HCT116 (cell line): Measurements from ENCODE around the gene SLC6A7. TPM values are rescaled to one million over a fixed set of nuclear protein-coding genes. Genes with fewer than 3 reads are reported as not detected.

Experiments used
- ATAC-seq: fragments of 200-7000 bp; cut with Tn5 transposase; 2 replicates; pipeline ENCODE4 v1.9.1; 2020; ENCODE audit warnings: mild to moderate bottlenecking, moderate library complexity
- BruUV-seq: library from RNA; stranded (reverse); fragments of 400-500 nt; replicated peaks from 2 replicates; lab custom pipeline; 2021; lab: Mats Ljungman, UMichigan
- CTCF ChIA-PET: fragments of 300-600 bp; sonication (Branson Sonifier 250); formaldehyde crosslinking; loops from one replicate; lab custom pipeline; 2021; ENCODE audit warnings: antibody characterized with exemption; lab: Charles Lee
- POLR2A ChIA-PET: fragments of 300-600, 350-600 bp; sonication (Branson Sonifier 250); formaldehyde crosslinking; loops from one replicate; lab custom pipeline; 2021; ENCODE audit warnings: antibody characterized with exemption; lab: Charles Lee
- RAD21 ChIA-PET, 2 experiments: fragments of 300-600 bp; sonication (Branson Sonifier 250); formaldehyde crosslinking; loops; one replicate each; lab custom pipeline; 2023; ENCODE audit warnings: low total read pairs in 2 of 2; ENCODE audit not compliant: uncharacterized antibody in 2 of 2, unreplicated experiment in 2 of 2, low non-redundant PET in 1 of 2; lab: Charles Lee
- DNase-seq: peaks from one replicate; pipeline ENCODE4 v3.0.0-alpha.2; 2010; ENCODE audit warnings: low read depth, low spot score
- H2AFZ ChIP-seq: fragments of 200-600 bp; shearing (Covaris generic), sonication (generic); 2 replicates; pipeline ENCODE4 v1.6.1; 2017; ENCODE audit warnings: low read depth, mixed run types, mixed read lengths, antibody characterized with exemption, low read length; ENCODE audit not compliant: poor library complexity, severe bottlenecking
- H3K27ac ChIP-seq: 2 replicates; pipeline ENCODE4 v1.5.1; 2012; ENCODE audit warnings: low read depth, low read length
- H3K27me3 ChIP-seq: fragments of 200-600 bp; sonication (generic); 2 replicates; pipeline ENCODE4 v1.6.1; 2016; ENCODE audit warnings: mixed run types, low read length, mixed read lengths; ENCODE audit not compliant: insufficient read depth
- H3K36me3 ChIP-seq, 2 experiments: fragments of 200-500 bp in 1 of 2; fragments of 200-600 bp in 1 of 2; sonication (Bioruptor generic) in 1 of 2; sonication (generic) in 1 of 2; 2 replicates each; pipeline versions ENCODE4 v1.5.1 to v1.6.1; 2014 to 2016; ENCODE audit warnings: low read length in 2 of 2, inconsistent platforms in 1 of 2, mixed read lengths in 1 of 2, mixed run types in 1 of 2; ENCODE audit not compliant: insufficient read depth in 2 of 2, control insufficient read depth in 1 of 2
- H3K4me1 ChIP-seq, 2 experiments: fragments of 200-600 bp in 1 of 2; sonication (generic) in 1 of 2; 2 replicates each; pipeline versions ENCODE4 v1.5.1 to v1.6.1; 2012 to 2017; ENCODE audit warnings: low read length in 2 of 2, inconsistent platforms in 1 of 2, mild to moderate bottlenecking in 1 of 2, mixed read lengths in 1 of 2, mixed run types in 1 of 2, moderate library complexity in 1 of 2; ENCODE audit not compliant: insufficient read depth in 2 of 2, control insufficient read depth in 1 of 2
- H3K4me2 ChIP-seq: fragments of 200-600 bp; sonication (generic); 2 replicates; pipeline ENCODE4 v1.6.1; 2017; ENCODE audit warnings: mixed run types, low read length, mixed read lengths
- H3K4me3 ChIP-seq, 2 experiments: fragments of 200-600 bp in 1 of 2; sonication (generic) in 1 of 2; replicated peaks in 1 of 2; 2 replicates each; pipeline ENCODE4 v1.5.1; 2011 to 2016; ENCODE audit warnings: low read length in 2 of 2, control low read depth in 1 of 2, low read depth in 1 of 2, mild to moderate bottlenecking in 1 of 2, mixed read lengths in 1 of 2, mixed run types in 1 of 2
- H3K79me2 ChIP-seq: fragments of 200-600 bp; sonication (generic); 2 replicates; pipeline ENCODE4 v1.6.1; 2017; ENCODE audit warnings: mild to moderate bottlenecking, mixed run types, low read length, moderate library complexity, mixed read lengths; ENCODE audit not compliant: insufficient read depth
- H3K9ac ChIP-seq: fragments of 200-600 bp; sonication (generic); 2 replicates; pipeline ENCODE4 v1.6.1; 2016; ENCODE audit warnings: low read length, mixed read lengths
- H3K9me2 ChIP-seq: fragments of 200-600 bp; sonication (generic), shearing (Covaris generic); 2 replicates; pipeline ENCODE4 v1.6.1; 2017; ENCODE audit warnings: mixed run types, mild to moderate bottlenecking, moderate library complexity; ENCODE audit not compliant: insufficient read depth
- H3K9me3 ChIP-seq, 2 experiments: fragments of 200-500 bp in 1 of 2; fragments of 200-600 bp in 1 of 2; sonication (Bioruptor generic) in 1 of 2; sonication (generic) in 1 of 2; 2 replicates each; pipeline ENCODE4 v1.6.1; 2014 to 2017; ENCODE audit warnings: low read length in 2 of 2, mixed read lengths in 2 of 2, inconsistent platforms in 1 of 2, low read depth in 1 of 2, mild to moderate bottlenecking in 1 of 2, mixed run types in 1 of 2, moderate library complexity in 1 of 2; ENCODE audit not compliant: control insufficient read depth in 1 of 2, insufficient read depth in 1 of 2
- H4K20me1 ChIP-seq: fragments of 200-600 bp; sonication (generic), shearing (Covaris generic); 2 replicates; pipeline ENCODE4 v1.6.1; 2017; ENCODE audit warnings: mixed run types, mild to moderate bottlenecking, moderate library complexity; ENCODE audit not compliant: insufficient read depth
- ATF3 ChIP-seq: IDR thresholded peaks from 2 replicates; pipeline ENCODE4 v1.6.1; 2012
- CBX3 ChIP-seq: IDR thresholded peaks from 2 replicates; pipeline ENCODE4 v1.6.1; 2012; ENCODE audit warnings: low read depth
- CEBPB ChIP-seq: IDR thresholded peaks from 2 replicates; pipeline ENCODE4 v1.6.1; 2012; ENCODE audit warnings: low read depth
- EGR1 ChIP-seq: IDR thresholded peaks from 2 replicates; pipeline ENCODE4 v1.6.1; 2012; ENCODE audit warnings: low read depth
- ELF1 ChIP-seq: IDR thresholded peaks from 2 replicates; pipeline ENCODE4 v1.6.1; 2012; ENCODE audit warnings: low read depth, borderline replicate concordance
- FOSL1 ChIP-seq: IDR thresholded peaks from 2 replicates; pipeline ENCODE4 v1.6.1; 2012; ENCODE audit warnings: low read depth
- RAD21 ChIP-seq: IDR thresholded peaks from 2 replicates; pipeline ENCODE4 v1.6.1; 2012; ENCODE audit warnings: low read depth, mild to moderate bottlenecking
- SIN3A ChIP-seq: IDR thresholded peaks from 2 replicates; pipeline ENCODE4 v1.6.1; 2012; ENCODE audit warnings: low read depth
- TCF7L2 ChIP-seq: IDR thresholded peaks from 2 replicates; pipeline ENCODE4 v1.7.0; 2011; ENCODE audit warnings: borderline replicate concordance, inconsistent platforms; ENCODE audit not compliant: insufficient read depth, insufficient read length; ENCODE audit errors: extremely low read depth
- YY1 ChIP-seq: IDR thresholded peaks from 2 replicates; pipeline ENCODE4 v1.6.1; 2011; ENCODE audit warnings: low read length, low read depth, moderate library complexity, mild to moderate bottlenecking; ENCODE audit not compliant: insufficient replicate concordance; ENCODE audit errors: extremely low read depth
- ZBTB33 ChIP-seq: IDR thresholded peaks from 2 replicates; pipeline ENCODE4 v1.6.1; 2011; ENCODE audit warnings: mild to moderate bottlenecking, low read length, moderate library complexity; ENCODE audit not compliant: insufficient replicate concordance; ENCODE audit errors: extremely low read depth
- ZFX ChIP-seq: fragments of 450-650 bp; IDR thresholded peaks from 2 replicates; pipeline ENCODE4 v1.6.1; 2017
- ZNF274 ChIP-seq: fragments of 200-500 bp; sonication (Bioruptor generic); IDR thresholded peaks from 2 replicates; pipeline ENCODE4 v1.6.1; 2014; ENCODE audit warnings: mild to moderate bottlenecking, low read depth, low read length, inconsistent platforms
- intact Hi-C: fragments of 100-400 bp; cut with micrococcal nuclease; formaldehyde crosslinking; loops from 2 replicates; pipeline ENCODE4 v1.10.0; 2022
- total RNA-seq: library from RNA; stranded (reverse); gene quantifications from one replicate; pipeline ENCODE4 v1.2.1, GENCODE V29; 2021; ENCODE audit not compliant: unreplicated experiment
- TF ChIP-seq, protein P1 (sequence below): IDR thresholded peaks from 2 replicates; pipeline ENCODE4 v1.6.1; 2012; ENCODE audit warnings: low read depth

The SLC6A7 gene
- total RNA-seq, 1 experiment from 2014 or later = not detected

DNA sequence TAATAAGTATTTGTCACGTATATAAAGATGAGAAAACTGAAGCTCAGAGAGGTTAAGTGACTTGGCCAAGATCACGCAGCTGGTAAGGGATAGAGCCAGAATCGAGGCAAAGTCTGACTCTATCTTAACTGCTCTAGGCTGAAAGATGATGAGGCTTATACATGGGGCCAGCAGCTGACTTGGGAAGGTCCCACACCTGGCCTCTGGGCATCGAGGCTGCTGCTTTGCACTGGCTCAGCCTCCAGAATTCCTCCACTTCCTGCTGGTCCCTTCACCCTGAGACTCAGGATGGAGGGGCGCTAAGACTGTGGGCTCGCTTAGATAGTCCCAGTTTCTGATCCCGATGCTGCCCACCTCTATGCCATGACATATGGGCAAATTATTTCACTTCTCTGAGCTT, 64.5 kb downstream of the SLC6A7 start:
- CTCF ChIA-PET = no interaction called here
- Histone ChIP-seq H3K4me1 (no peaks in the 10 kb centered on the region), H3K4me3 (no peak overlapping the region), H3K9me3 (no peaks in the 10 kb centered on the region), H3K27ac (no peak overlapping the region), H3K79me2 (no peaks in the 10 kb centered on the region), H3K36me3 (no peaks in the 10 kb centered on the region), H3K4me2 (no peak overlapping the region), H3K9ac (no peak overlapping the region), H4K20me1 (no peaks in the 10 kb centered on the region), H3K27me3 (no peaks in the 10 kb centered on the region), H3K9me2 (no peaks in the 10 kb centered on the region), H2AFZ (no peak overlapping the region)
- intact Hi-C loops = no loop called here
- no peak for DNase-seq
- no peak for ATAC-seq
- POLR2A ChIA-PET = no interaction called here
- TF ChIP-seq YY1 (no peak), RAD21 (no peak), ZBTB33 (no peak), CEBPB (no peak), ZFX (no peak), CBX3 (no peak), EGR1 (no peak), FOSL1 (no peak), ELF1 (no peak), ZNF274 (no peak), ATF3 (no peak), SIN3A (no peak), TCF7L2 (no peak)
- TF ChIP-seq, protein P1, sequence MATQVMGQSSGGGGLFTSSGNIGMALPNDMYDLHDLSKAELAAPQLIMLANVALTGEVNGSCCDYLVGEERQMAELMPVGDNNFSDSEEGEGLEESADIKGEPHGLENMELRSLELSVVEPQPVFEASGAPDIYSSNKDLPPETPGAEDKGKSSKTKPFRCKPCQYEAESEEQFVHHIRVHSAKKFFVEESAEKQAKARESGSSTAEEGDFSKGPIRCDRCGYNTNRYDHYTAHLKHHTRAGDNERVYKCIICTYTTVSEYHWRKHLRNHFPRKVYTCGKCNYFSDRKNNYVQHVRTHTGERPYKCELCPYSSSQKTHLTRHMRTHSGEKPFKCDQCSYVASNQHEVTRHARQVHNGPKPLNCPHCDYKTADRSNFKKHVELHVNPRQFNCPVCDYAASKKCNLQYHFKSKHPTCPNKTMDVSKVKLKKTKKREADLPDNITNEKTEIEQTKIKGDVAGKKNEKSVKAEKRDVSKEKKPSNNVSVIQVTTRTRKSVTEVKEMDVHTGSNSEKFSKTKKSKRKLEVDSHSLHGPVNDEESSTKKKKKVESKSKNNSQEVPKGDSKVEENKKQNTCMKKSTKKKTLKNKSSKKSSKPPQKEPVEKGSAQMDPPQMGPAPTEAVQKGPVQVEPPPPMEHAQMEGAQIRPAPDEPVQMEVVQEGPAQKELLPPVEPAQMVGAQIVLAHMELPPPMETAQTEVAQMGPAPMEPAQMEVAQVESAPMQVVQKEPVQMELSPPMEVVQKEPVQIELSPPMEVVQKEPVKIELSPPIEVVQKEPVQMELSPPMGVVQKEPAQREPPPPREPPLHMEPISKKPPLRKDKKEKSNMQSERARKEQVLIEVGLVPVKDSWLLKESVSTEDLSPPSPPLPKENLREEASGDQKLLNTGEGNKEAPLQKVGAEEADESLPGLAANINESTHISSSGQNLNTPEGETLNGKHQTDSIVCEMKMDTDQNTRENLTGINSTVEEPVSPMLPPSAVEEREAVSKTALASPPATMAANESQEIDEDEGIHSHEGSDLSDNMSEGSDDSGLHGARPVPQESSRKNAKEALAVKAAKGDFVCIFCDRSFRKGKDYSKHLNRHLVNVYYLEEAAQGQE = no peak
- RAD21 ChIA-PET = no interaction called here
- BruUV-seq = no TSS peak
